ENCODE measurements around the gene TRAF3. TPM values are rescaled to one million over a fixed set of nuclear protein-coding genes. Genes with fewer than 3 reads are reported as not detected.

TRAF3 gene
- total RNA-seq, 4 donors from 2014 or later = 15.9 to 24.9 (median 18.6) TPM

DNA sequence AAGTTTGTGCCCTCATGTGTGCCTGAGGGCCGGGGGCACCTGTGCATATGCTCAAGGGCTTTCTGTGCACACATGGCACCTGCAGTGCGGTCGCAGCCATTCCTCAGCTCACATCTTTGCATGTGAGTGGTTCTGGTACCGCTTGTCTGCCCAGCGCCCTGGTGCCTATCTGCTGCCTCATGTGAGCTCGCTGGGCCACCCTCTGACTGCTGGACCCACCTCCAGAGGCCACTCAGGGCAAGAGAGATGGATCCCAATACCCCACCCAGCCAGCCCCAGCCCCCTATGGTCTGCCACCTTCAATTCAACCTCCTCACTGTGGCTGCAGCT, 139.8 kb downstream of the TRAF3 start:
- Histone ChIP-seq H3K27ac (no peak overlapping the region), H3K4me1 (no peaks in the 10 kb centered on the region), H3K4me3 (replicated peaks in 1 of 3) (no peak overlapping the region), H3K36me3 (no peaks in the 10 kb centered on the region), H3K27me3 (no peaks in the 10 kb centered on the region), H3K9me3 (no peaks in the 10 kb centered on the region)
- intact Hi-C loops (cut with DNase I) = loop anchor here (5.0 kb wide), 1 partner anchor 220 kb away; no protein-coding TSS in a partner anchor
- TF ChIP-seq CTCF (IDR thresholded peaks at IDR 0.05) (no peak), POLR2A (IDR thresholded peaks at IDR 0.05) (no peak)
- no peak for DNase-seq
- WGBS, 2 donors = 98 to 100% methylated on average over 3 to 6 of the region's 6 CpGs

- Histone ChIP-seq H3K4me1 (peaks cover 0 to under 1% of the 10 kb centered on the region in 2 donors), H3K27ac (no peak overlapping the region), H3K27me3 (peaks cover 2% of the 10 kb centered on the region), H3K36me3 (no peaks in the 10 kb centered on the region), H3K4me3 (replicated peaks in 1 of 3) (no peak overlapping the region), H3K9me3 (no peaks in the 10 kb centered on the region)
- TF ChIP-seq POLR2A (IDR thresholded peaks at IDR 0.05) = no peak
- TF ChIP-seq CTCF (IDR thresholded peaks at IDR 0.05) = peak in 5 of 6 experiments; percentile 23 to 74 (median 63)
- DNase-seq = peak; percentile 62 to 65
- intact Hi-C loops (cut with DNase I) = loop anchor here (5.0 kb wide), 1 partner anchor 220 kb away; no protein-coding TSS in a partner anchor
- 39 to 78% methylated on average over 5 to 12 of the region's 12 CpGs for WGBS, 2 donors
These were observed 140.4 kb downstream of the TRAF3 start for GRCh38 chr14:102917469-102918211.

DNA sequence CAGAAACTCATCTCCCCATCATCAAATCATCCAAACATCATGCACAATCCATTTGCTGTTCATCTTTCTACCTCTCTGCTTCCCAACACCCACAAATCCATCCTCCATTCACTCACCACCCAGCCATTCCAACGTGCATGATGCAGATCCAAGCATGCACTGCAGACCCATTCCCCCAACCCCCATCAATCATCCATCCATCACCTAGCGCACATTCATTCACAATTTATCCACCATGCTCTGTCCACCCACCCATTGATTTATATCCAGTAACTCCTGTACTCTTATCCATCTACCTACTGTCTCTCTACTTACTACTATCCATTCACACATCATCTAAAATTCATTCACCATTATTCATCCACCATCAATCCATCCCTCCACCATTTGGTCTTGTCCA, 141.2 kb downstream of the TRAF3 start:
- intact Hi-C loops (cut with DNase I) = loop anchor here (5.0 kb wide), 1 partner anchor 221 kb away; no protein-coding TSS in a partner anchor
- Histone ChIP-seq H3K9me3 (no peaks in the 10 kb centered on the region), H3K4me1 (peaks cover 0 to 9% of the 10 kb centered on the region in 2 donors), H3K27ac (no peak overlapping the region), H3K4me3 (replicated peaks in 1 of 3) (no peak overlapping the region), H3K27me3 (peaks cover 8% of the 10 kb centered on the region), H3K36me3 (no peaks in the 10 kb centered on the region)
- 56 to 62% methylated on average over 2 of the region's 2 CpGs for WGBS, 2 donors
- no peak for TF ChIP-seq POLR2A (IDR thresholded peaks at IDR 0.05)
- TF ChIP-seq CTCF (IDR thresholded peaks at IDR 0.05) = no peak
- no peak for DNase-seq

GRCh38 chr14:102920273-102920997, 143.2 kb downstream of the TRAF3 start:
- Histone ChIP-seq H3K27me3 (peaks cover 8% of the 10 kb centered on the region), H3K9me3 (no peaks in the 10 kb centered on the region), H3K27ac (no peak overlapping the region), H3K4me3 (replicated peaks in 1 of 3) (no peak overlapping the region), H3K4me1 (peaks cover 0 to 12% of the 10 kb centered on the region in 2 donors), H3K36me3 (no peaks in the 10 kb centered on the region)
- 95 to 97% methylated on average over 5 of the region's 5 CpGs for WGBS, 2 donors
- intact Hi-C loops (cut with DNase I) = loop anchor here (5.0 kb wide), 1 partner anchor 143 kb away; the partner anchor contains the start of gene TRAF3
- TF ChIP-seq CTCF (IDR thresholded peaks at IDR 0.05) = no peak
- no peak for TF ChIP-seq POLR2A (IDR thresholded peaks at IDR 0.05)
- DNase-seq = no peak

DNA sequence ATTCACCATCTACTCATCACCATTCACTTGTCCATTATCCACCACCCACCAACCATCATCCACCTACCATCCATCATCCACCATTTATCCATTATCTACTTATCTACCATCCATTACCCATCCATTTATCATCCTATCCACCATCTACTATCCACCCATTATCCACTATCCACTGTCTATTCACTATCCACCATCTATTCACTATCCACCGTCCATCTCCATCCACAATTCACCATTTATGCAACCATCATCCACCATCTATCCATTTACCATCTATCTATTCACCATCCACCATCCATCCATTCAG, 143.7 kb downstream of the TRAF3 start:
- Histone ChIP-seq H3K9me3 (no peaks in the 10 kb centered on the region), H3K4me1 (peaks cover 0 to 12% of the 10 kb centered on the region in 2 donors), H3K27ac (no peak overlapping the region), H3K27me3 (peaks cover 8% of the 10 kb centered on the region), H3K4me3 (replicated peaks in 1 of 3) (no peak overlapping the region), H3K36me3 (no peaks in the 10 kb centered on the region)
- TF ChIP-seq CTCF (IDR thresholded peaks at IDR 0.05) (no peak), POLR2A (IDR thresholded peaks at IDR 0.05) (no peak)
- 97 to 99% methylated on average over 1 of the region's 1 CpG for WGBS, 2 donors
- intact Hi-C loops (cut with DNase I) = loop anchor here (5.0 kb wide), 1 partner anchor 144 kb away; the partner anchor contains the start of gene TRAF3
- no peak for DNase-seq

All from thyroid gland (tissue), 4 donors.